NB4 (cell line): ENCODE results near the gene SNTB2.

ENCODE experiments used
- CTCF ChIP-seq: IDR thresholded peaks from one replicate; pipeline ENCODE4 v1.5.1; 2012; ENCODE audit warnings: low read depth, low read length
- POLR2A ChIP-seq: IDR thresholded peaks from 2 replicates; pipeline ENCODE4 v1.6.1; 2011; ENCODE audit warnings: mild to moderate bottlenecking; ENCODE audit not compliant: insufficient read length; ENCODE audit errors: extremely low read depth

DNA sequence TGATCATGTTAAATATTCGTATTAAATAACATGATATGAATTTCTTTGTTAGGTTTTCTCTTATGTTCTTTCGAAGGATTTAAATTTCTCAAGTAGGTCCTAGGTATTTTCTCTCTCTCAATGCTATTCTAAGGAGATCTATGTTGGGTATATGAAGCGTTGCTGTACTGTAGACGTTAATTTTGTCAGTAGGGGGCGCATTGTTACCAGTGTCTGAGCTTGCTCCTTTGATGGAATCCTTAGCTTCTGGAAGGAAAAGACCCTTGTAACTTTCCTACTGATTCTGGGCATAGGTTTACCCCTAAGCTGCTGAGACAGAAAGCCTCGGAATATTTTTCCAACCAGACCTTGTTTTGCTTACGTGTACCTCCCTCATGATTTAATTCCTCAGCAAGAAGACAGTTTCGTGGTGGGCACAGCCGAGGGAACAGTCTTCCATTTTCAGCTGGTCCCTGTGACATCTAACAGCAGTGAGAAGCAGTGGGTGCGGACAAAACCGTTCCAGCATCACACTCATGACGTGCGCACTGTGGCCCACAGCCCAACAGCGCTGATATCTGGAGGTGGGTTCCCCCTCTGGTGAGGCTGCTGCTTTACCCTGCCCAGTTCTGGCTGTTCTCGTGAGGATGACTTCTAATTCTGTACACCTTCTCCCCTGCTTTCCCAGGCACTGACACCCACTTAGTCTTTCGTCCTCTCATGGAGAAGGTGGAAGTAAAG is 36.7 kb upstream of the SNTB2 start:
- TF ChIP-seq POLR2A (no peak), CTCF (peak; percentile 71)
